ENCODE data around the gene FOXC1. TPM values are rescaled to one million over a fixed set of nuclear protein-coding genes. Genes with fewer than 3 reads are reported as not detected.

The FOXC1 gene
- total RNA-seq, 1 donor: 2.2 TPM

- no peak overlapping the region for H3K4me3 ChIP-seq (ENCODE audit: low read depth, low read length)
- DNase-seq (ENCODE audit: low read depth): no peak
- no peak for TF ChIP-seq CTCF (IDR thresholded peaks at IDR 0.05; ENCODE audit: insufficient read depth, low read depth, low read length)
Measured at GRCh38 chr6:1619673-1620503, 10.2 kb downstream of the FOXC1 start.

GRCh38 chr6:1620504-1621069 lies 10.9 kb downstream of the FOXC1 start:
- no peak overlapping the region for H3K4me3 ChIP-seq (ENCODE audit: low read depth, low read length)
- no peak for DNase-seq (ENCODE audit: low read depth)
- no peak for TF ChIP-seq CTCF (IDR thresholded peaks at IDR 0.05; ENCODE audit: insufficient read depth, low read depth, low read length)

- TF ChIP-seq CTCF (IDR thresholded peaks at IDR 0.05; ENCODE audit: insufficient read depth, low read depth, low read length): no peak
- H3K4me3 ChIP-seq (ENCODE audit: low read depth, low read length): no peak overlapping the region
- DNase-seq (ENCODE audit: low read depth): no peak
Measured at GRCh38 chr6:1621070-1621701, 11.5 kb downstream of the FOXC1 start.

- no peak for DNase-seq (ENCODE audit: low read depth)
- TF ChIP-seq CTCF (IDR thresholded peaks at IDR 0.05; ENCODE audit: insufficient read depth, low read depth, low read length): no peak
- H3K4me3 ChIP-seq (ENCODE audit: low read depth, low read length): no peak overlapping the region
Measured at GRCh38 chr6:1622220-1622850, 12.6 kb downstream of the FOXC1 start.

- no peak for DNase-seq (ENCODE audit: low read depth)
- H3K4me3 ChIP-seq (ENCODE audit: low read depth, low read length): no peak overlapping the region
- TF ChIP-seq CTCF (IDR thresholded peaks at IDR 0.05; ENCODE audit: insufficient read depth, low read depth, low read length): no peak
Measured at GRCh38 chr6:1622851-1623768, 13.4 kb downstream of the FOXC1 start.

GRCh38 chr6:1623769-1624057 lies 14.0 kb downstream of the FOXC1 start:
- DNase-seq (ENCODE audit: low read depth): no peak
- no peak for TF ChIP-seq CTCF (IDR thresholded peaks at IDR 0.05; ENCODE audit: insufficient read depth, low read depth, low read length)
- no peak overlapping the region for H3K4me3 ChIP-seq (ENCODE audit: low read depth, low read length)

Measured in fibroblast of villous mesenchyme (primary cell).